GM19043 (cell line): Measurements from ENCODE around the gene IL16.
"Not testable (repeated sequence)": the region's sequence is repeated elsewhere in the genome, so short reads cannot be mapped to it uniquely, and the experiment has no call there.

ENCODE experiments used
- ATAC-seq: cut with Tn5 transposase; IDR thresholded peaks from one replicate; pipeline ENCODE4 v1.9.1; 2021; ENCODE audit warnings: low read depth; ENCODE audit not compliant: unreplicated experiment

IL16 gene

DNA sequence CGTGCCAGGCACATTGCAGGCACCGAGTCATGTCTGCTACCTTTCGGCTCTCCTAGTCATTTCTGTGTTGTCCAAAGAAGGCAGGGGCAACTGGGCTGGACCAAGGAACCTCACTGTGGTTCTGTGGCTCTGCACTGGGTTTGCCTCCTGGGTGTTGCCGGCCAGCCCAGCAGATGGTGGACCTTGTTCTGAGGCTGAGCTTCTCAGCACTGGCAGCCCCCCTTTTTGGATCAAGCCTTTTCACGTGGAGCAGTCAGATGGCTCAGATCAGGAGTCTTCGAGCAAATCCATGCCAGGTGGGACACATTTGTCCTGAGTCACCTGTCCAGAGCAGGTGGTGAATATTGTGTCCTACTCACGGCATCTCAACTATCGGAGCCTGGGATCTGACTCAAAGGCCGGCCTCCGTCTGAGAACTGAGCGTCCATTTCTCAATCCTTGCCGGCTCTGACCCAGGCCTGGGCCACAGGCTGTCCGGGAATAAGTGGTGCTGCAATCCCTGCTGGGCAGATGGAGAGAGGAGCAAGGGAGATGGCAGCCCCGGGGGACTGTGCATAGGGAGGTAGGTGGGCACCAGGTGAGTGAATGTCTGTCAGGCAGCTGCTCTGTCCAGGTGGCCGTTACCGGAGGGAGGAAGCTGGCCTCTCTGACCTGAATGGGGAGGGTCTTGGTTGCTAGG lies at the start of gene IL16:
Gene IL16 (plus strand): TSS at position 304 of the 679 bp plus-strand sequence. CDS start 28,521 bp downstream, outside the sequence.
- no peak for ATAC-seq

- no peak for ATAC-seq
Observed at GRCh38 chr15:81151389-81151788, 45.3 kb upstream of the IL16 start.

- no peak for ATAC-seq
Observed at GRCh38 chr15:81152339-81152738, 44.3 kb upstream of the IL16 start.

DNA sequence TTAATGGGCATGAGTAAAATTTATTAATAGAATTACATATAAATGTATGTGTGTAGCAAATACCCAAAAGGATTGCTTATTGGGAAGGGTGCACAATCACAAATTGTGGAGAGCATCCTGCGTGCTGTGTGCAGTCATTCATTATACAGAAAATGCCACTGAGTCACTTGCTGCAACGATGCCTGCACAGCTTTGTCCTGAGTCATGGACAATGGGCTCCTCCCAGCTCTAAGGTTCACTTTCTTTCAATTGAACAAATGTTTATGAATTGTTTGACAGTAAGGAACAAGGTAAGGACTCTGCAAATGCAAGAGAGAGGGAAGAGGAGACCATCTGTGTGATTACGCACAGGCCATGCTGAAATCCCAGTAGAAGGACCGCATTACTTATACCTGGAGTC lies 43.9 kb upstream of the IL16 start:
- no peak for ATAC-seq

DNA sequence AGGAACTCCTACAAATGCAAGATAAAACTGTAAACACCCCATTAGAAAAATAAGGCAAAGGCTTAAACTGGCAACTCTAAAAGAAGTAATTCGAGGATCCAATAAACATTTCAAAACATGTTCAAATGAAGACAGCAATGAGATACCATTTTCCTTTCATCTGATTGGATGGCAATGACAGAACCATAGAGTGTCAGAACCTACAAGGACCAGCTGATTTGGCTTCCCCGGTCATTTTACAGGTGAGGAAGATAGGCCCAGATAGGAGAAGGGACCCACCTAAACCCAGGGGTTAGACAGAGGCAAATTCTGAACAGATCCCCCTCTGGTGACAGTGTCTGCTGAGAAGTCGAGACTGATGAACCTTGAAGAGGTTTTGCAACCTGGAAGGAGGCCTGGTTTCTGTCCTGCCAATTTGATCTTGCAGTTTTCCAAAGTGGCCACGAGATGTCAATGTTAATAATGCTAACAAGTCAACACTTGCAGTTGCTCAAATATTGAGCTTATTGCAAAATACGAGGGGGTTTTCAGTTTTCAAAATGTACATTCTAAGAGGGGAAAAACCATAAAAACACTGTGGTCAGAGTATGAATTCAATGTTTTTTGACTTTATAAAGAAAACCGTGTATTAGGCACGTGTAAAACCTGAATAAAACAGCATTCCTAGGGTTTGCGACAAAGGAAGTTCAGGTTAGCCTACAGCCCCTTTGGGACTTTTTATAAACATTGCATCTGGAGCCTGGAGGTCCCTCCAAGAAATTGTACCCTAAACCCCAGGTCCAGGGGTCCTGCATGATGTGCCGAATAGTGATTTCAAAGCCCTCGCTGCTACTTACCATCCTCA lies 41.1 kb upstream of the IL16 start:
- ATAC-seq: no peak

GRCh38 chr15:81156324-81156723 lies 40.4 kb upstream of the IL16 start:
- no peak for ATAC-seq

DNA sequence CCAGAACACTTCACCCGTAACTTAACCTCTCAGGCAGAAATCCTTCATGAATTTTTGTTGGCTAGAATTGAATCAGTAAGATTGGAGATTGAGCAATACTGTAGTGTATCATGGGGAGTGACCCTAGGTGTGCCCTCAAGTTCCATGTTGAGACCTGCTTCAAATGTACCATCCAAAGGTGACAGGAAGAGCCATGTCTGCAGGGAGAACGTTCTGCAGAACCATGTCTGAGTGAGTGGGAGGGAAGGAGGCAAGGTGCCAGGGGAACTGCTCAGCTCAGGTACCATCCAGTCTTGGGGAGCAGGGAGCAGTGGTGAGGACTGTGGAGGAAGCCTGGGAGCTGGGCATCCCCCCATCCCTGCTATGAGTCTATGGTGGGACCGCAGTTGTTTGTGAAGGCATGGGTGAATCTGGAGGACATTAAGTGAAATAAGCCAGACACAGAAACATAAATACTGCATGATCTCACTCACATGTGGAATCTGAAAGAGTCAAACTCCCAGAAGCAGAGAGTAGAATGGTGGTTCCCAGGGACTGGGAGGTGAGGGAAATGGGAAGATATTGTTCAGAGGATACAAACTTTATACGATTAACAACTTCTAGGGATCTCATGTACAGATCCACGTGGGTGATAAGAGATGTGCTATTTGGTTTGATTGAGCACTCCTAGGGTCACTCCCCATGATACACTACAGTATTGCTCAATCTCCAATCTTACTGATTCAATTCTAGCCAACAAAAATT lies 39.3 kb upstream of the IL16 start:
- no peak for ATAC-seq

GRCh38 chr15:81157939-81158223 lies 38.8 kb upstream of the IL16 start:
- ATAC-seq: no peak

GRCh38 chr15:81158561-81158960 lies 38.1 kb upstream of the IL16 start:
- not testable (repeated sequence) for ATAC-seq

- ATAC-seq: no peak
Observed at GRCh38 chr15:81160312-81161159, 36.1 kb upstream of the IL16 start.

DNA sequence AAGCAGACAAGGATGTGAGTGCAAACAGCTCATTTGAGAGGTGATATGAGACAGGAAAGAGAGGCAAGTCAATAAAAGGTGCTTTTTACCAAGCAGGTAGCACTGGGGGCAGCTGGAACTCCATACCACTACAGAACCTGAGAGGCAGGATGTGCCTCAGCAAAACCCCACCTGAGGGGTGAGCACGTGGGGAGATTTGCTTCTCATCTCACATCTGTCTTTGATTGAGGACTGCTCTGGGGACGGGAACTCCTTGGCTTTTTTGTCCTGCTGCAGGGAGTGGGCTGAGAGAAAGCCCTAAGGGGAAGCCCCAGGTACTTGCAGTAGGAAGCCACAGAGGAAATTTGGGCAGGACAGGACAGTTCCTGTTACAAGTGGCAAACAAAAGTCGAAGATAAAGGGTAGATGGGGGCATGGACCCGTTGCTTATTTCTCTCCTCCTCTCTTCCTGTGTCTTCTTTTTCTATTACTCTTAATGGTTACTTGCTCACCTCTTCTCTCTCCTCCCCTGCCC lies 35.5 kb upstream of the IL16 start:
- ATAC-seq: no peak

DNA sequence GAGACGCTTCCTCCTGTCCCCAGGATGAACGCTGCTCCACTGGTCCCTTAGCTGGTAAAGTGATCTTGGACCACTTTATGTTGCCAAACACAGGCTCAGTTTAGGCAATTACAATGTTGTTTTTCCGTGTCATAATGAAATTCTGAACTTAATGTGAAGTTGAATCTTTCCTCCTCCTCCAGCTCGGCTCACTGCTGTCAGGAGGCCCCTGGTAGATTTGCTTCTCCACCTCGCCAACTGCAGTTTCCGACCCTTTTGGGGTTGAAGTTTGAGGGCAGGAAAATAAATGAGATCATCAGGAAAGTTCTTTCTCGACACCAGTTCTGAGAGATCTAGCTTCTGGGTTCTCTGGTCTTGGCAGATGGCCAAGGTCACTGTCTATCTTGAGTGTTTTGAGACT lies 34.8 kb upstream of the IL16 start:
- no peak for ATAC-seq

- no peak for ATAC-seq
Observed at GRCh38 chr15:81163961-81164800, 32.5 kb upstream of the IL16 start.

GRCh38 chr15:81165535-81165934 lies 31.1 kb upstream of the IL16 start:
- ATAC-seq: no peak

DNA sequence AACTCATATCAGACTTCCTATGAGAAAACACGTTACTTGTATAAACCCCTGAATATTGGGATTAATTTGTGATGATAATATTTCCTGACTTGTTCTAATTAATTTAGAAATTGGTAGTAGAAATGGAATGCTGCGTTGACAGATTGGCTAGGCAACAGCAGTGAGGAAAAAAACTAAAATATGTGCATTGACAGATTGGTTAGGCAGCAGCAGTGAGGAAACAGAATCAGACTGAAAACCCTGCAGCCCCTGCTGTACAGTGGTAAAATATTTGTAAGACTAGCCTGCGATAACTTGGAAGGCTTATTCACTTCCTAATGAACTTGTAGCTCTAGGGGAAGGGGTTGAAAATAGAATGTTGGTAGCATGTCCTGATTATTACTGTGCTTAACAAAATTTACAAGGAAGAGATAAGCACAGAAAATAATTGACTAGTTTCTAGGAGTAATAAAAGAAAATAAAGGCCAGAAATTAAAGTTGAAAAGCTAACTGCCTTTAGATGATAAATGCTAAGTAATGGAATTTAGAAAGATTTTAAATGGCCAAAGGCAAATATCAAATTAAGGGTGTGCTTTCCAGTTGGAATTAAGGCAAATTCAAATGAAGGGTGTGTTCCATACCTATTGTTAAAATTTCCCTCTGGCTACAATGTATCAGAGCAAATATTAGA lies 29.9 kb upstream of the IL16 start:
- ATAC-seq: no peak

DNA sequence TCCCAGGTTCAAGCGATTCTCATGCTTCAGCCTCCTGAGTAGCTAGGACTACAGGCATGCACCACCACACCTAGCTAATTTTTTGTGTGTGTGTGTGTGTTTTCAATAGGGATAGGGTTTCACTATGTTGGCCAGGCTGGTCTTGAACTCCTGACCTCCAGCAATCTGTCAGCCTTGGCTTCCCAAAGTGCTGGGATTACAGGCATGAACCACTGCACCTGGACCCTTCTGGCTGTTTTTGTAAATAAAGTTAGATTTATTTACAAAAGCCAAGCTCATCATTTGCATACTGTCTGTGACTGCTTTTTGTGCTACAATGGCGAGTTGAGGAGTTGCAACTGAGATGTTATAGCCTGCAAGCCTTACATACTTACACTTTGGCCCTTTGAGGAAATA lies 28.6 kb upstream of the IL16 start:
- ATAC-seq: no peak

GRCh38 chr15:81168644-81169043 lies 28.0 kb upstream of the IL16 start:
- no peak for ATAC-seq

DNA sequence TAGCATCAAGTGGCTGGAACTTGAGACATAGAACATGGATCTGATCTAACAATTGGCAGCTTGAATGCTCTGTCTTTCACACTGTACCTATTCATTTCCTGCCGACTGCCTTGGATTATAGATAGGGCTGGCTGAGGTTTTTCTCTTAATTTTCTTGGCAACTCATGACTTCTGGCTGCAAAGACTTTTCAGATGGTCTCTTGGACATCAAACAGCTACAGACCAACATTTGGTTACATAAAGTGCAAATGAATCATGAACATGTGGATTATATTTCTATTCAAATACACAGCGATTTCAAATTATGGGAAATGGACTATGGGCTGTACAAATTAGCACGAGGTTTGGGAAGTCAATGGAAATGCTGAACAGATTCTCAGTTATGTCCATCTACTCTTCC lies 26.2 kb upstream of the IL16 start:
- ATAC-seq: no peak

DNA sequence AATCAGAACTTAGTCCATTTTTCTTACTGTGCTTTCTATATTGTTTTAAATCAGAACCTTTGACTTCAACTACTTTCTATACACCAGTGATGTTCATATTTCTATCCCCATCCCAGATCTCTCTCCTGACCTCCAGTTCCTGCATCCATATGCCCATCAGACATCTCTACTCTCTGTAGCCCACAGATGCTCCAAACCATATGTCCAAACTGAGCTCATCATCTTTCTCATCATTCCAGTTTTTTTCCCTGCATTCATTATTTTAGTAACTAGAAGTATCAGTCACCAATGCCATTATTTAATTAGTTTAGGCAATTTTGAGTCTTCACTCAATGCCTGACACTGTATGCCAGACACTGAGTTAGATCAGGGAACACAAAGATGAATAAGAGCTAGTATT lies 25.4 kb upstream of the IL16 start:
- no peak for ATAC-seq
